ENCODE results near the gene PSME2. TPM values are rescaled to one million over a fixed set of nuclear protein-coding genes. Genes with fewer than 3 reads are reported as not detected.
A peak's percentile ranks its signal among the peaks of the same experiment; 100 is the strongest.

Gene PSME2
- total and polyA plus RNA-seq, 9 of the 15 experiments (the other 6 are each of a cell fraction or from before 2014, with no cell fraction given): 111 to 579 (median 159) TPM

DNA sequence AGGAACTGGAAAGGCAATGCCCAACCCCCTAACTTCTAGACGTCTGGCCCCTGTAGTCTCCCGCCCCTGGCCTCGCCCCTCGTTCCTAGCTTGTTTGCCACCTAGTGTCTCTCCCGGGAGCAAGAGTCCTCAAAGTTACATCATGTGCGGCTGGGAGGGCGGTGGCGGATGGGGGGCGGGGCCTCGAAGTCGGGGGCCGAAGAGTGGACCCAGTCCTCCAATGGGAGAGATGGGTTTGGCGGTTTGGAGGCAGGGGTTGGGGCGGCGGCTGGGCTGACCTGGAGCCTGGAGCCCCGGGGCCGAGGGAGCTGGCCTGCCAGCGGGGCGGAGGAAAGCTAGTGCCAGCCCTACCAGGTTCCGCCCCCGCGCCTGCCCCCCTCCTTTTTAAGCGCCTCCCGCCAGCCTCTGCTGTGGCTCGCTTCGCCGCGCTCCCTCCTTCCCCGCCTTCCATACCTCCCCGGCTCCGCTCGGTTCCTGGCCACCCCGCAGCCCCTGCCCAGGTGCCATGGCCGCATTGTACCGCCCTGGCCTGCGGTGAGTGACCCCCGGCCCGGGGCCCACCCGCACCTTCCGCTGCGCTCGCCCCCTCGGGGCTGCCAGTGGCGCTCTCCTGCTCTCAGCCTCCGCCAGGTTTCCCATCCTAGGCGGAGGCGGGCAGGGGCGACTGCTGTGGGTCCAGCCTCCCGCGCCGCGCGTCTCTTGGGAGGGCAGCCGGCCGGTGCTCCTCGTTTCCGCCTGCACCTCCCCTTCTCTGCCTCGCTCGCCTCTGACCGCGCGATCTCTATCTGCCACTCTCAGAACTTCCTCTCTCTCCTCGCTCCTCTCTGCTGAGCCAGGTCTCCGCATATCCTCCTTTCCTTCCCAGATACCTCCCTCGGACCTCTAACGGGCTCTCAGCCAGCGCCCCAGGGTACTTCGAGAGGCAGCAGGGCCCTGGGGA is 52.2 kb downstream of the PSME2 start, which contains the start of gene PCK2 (continued):
- TF ChIP-seq, protein P1, sequence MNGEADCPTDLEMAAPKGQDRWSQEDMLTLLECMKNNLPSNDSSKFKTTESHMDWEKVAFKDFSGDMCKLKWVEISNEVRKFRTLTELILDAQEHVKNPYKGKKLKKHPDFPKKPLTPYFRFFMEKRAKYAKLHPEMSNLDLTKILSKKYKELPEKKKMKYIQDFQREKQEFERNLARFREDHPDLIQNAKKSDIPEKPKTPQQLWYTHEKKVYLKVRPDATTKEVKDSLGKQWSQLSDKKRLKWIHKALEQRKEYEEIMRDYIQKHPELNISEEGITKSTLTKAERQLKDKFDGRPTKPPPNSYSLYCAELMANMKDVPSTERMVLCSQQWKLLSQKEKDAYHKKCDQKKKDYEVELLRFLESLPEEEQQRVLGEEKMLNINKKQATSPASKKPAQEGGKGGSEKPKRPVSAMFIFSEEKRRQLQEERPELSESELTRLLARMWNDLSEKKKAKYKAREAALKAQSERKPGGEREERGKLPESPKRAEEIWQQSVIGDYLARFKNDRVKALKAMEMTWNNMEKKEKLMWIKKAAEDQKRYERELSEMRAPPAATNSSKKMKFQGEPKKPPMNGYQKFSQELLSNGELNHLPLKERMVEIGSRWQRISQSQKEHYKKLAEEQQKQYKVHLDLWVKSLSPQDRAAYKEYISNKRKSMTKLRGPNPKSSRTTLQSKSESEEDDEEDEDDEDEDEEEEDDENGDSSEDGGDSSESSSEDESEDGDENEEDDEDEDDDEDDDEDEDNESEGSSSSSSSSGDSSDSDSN (IDR thresholded peaks at IDR 0.05; ENCODE audit: borderline replicate concordance in 1 of 2, low read depth in 2 of 2, low read length in 2 of 2): 0 out of 4 replicates have a peak, but pooled peaks of 1 of the 2 experiments have one; percentile 23
- TF ChIP-seq NR2C1 (IDR thresholded peaks at IDR 0.05) (no peak), NR2C1 (tag; IDR thresholded peaks at IDR 0.05) (no peak), ZNF766 (CRISPR knock-in tag; conservative IDR thresholded peaks at IDR 0.05) (no peak; the same call in 1 of the 2 replicates), ZNF23 (CRISPR knock-in tag; IDR thresholded peaks at IDR 0.05) (no peak), ZNF589 (CRISPR knock-in tag; IDR thresholded peaks at IDR 0.05; ENCODE audit: low read depth) (no peak), GMEB1 (CRISPR knock-in tag; IDR thresholded peaks at IDR 0.05) (no peak), ARID1B (IDR thresholded peaks at IDR 0.05) (no peak; the same call in 1 of the 2 replicates), SRF (CRISPR knock-in tag; IDR thresholded peaks at IDR 0.05) (no peak; a peak in 1 of 4 replicates), ZNF707 (CRISPR knock-in tag; conservative IDR thresholded peaks at IDR 0.05) (no peak), HEY1 (CRISPR knock-in tag; IDR thresholded peaks at IDR 0.05; ENCODE audit: borderline replicate concordance) (no peak), HES1 (IDR thresholded peaks at IDR 0.05; ENCODE audit: low read depth) (no peak), FOXP1 (CRISPR knock-in tag; IDR thresholded peaks at IDR 0.05) (no peak), ZKSCAN3 (CRISPR knock-in tag; IDR thresholded peaks at IDR 0.05) (no peak), MAX (CRISPR knock-in tag; IDR thresholded peaks at IDR 0.05) (no peak)
- TF ChIP-seq, protein P2, sequence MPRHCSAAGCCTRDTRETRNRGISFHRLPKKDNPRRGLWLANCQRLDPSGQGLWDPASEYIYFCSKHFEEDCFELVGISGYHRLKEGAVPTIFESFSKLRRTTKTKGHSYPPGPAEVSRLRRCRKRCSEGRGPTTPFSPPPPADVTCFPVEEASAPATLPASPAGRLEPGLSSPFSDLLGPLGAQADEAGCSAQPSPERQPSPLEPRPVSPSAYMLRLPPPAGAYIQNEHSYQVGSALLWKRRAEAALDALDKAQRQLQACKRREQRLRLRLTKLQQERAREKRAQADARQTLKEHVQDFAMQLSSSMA (CRISPR knock-in tag; IDR thresholded peaks at IDR 0.05): 0 out of 2 replicates have a peak, but pooled peaks have one; percentile 69
- TF ChIP-seq, protein P3, sequence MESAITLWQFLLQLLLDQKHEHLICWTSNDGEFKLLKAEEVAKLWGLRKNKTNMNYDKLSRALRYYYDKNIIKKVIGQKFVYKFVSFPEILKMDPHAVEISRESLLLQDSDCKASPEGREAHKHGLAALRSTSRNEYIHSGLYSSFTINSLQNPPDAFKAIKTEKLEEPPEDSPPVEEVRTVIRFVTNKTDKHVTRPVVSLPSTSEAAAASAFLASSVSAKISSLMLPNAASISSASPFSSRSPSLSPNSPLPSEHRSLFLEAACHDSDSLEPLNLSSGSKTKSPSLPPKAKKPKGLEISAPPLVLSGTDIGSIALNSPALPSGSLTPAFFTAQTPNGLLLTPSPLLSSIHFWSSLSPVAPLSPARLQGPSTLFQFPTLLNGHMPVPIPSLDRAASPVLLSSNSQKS (CRISPR knock-in tag; IDR thresholded peaks at IDR 0.05): no peak

Data from K562 (cell line).